GM12878 (cell line): ENCODE results near the gene LDLRAD4. TPM values are rescaled to one million over a fixed set of nuclear protein-coding genes. Genes with fewer than 3 reads are reported as not detected.

Experiments used
- ATAC-seq: fragments of 200-7000 bp; cut with Tn5 transposase; 3 replicates; pipeline ENCODE4 v1.9.1; 2020; ENCODE audit warnings: mild to moderate bottlenecking, moderate library complexity
- BruUV-seq: library from RNA; stranded (reverse); fragments of 400-500 nt; replicated peaks from 2 replicates; lab custom pipeline; 2021; lab: Mats Ljungman, UMichigan
- CTCF ChIA-PET: fragments of 300-600 bp; sonication (Branson Sonifier 250); formaldehyde crosslinking; extraction: SDS; loops from one replicate; lab custom pipeline; 2021; ENCODE audit warnings: inconsistent platforms; lab: Yijun Ruan, JAX
- POLR2A ChIA-PET: fragments of 350-600 bp; formaldehyde crosslinking; extraction: SDS; loops from one replicate; lab custom pipeline; 2021; ENCODE audit warnings: inconsistent platforms; lab: Charles Lee
- RAD21 ChIA-PET: fragments of 300-600 bp; sonication (Branson Sonifier 250); formaldehyde crosslinking; loops from one replicate; lab custom pipeline; 2023; ENCODE audit warnings: antibody characterized with exemption; ENCODE audit not compliant: unreplicated experiment; lab: Charles Lee
- SMC1A ChIA-PET: fragments of 300-600 bp; sonication (Branson Sonifier 250); formaldehyde crosslinking; loops from one replicate; lab custom pipeline; 2023; ENCODE audit not compliant: unreplicated experiment, uncharacterized antibody; lab: Charles Lee
- DNase-seq: peaks from one replicate; pipeline ENCODE4 v3.0.0-alpha.2; 2011; ENCODE audit warnings: low read depth, low spot score
- FAIRE-seq: peaks from 3 replicates; lab custom pipeline; 2011; peaks lifted over from hg19 to GRCh38; lab: Jason Lieb, UNC
- H2AFZ ChIP-seq: 2 replicates; pipeline ENCODE4 v1.6.0; 2011; ENCODE audit warnings: low read depth, low read length, control low read depth; ENCODE audit not compliant: control insufficient read depth
- H3K27ac ChIP-seq: 2 replicates; pipeline ENCODE4 v1.5.1; 2011; ENCODE audit warnings: control low read depth; ENCODE audit not compliant: control insufficient read depth, insufficient read depth
- H3K27me3 ChIP-seq, 2 experiments: replicated peaks in 1 of 2; 2 replicates each; pipeline versions ENCODE4 v1.6.0 to v1.6.1; 2011; ENCODE audit warnings: low read length in 1 of 2; ENCODE audit not compliant: control insufficient read depth in 2 of 2, insufficient read depth in 2 of 2
- H3K36me3 ChIP-seq, 2 experiments: 2 replicates each; pipeline ENCODE4 v1.5.1; 2011; ENCODE audit warnings: low read length in 1 of 2; ENCODE audit not compliant: control insufficient read depth in 2 of 2, insufficient read depth in 2 of 2
- H3K4me1 ChIP-seq: 2 replicates; pipeline ENCODE4 v1.6.1; 2011; ENCODE audit warnings: mild to moderate bottlenecking, low read length, moderate library complexity, mixed read lengths; ENCODE audit not compliant: control insufficient read depth, insufficient read depth
- H3K4me2 ChIP-seq: 2 replicates; pipeline ENCODE4 v1.6.0; 2011; ENCODE audit warnings: control low read depth; ENCODE audit not compliant: control insufficient read depth, insufficient read depth
- H3K4me3 ChIP-seq: fragments of 200-600 bp; sonication (generic); 2 replicates; pipeline ENCODE4 v1.5.1; 2016
- H3K79me2 ChIP-seq: 2 replicates; pipeline ENCODE4 v1.6.0; 2011; ENCODE audit warnings: low read length; ENCODE audit not compliant: control insufficient read depth, insufficient read depth
- H3K9ac ChIP-seq: 2 replicates; pipeline ENCODE4 v1.8.0; 2011; ENCODE audit warnings: low read length, control low read depth, mixed read lengths; ENCODE audit not compliant: control insufficient read depth, insufficient read depth
- H3K9me3 ChIP-seq: replicated peaks from 3 replicates; pipeline ENCODE4 v1.5.1; 2011; ENCODE audit warnings: mild to moderate bottlenecking, low read length; ENCODE audit not compliant: control insufficient read depth, insufficient read depth
- H4K20me1 ChIP-seq: 2 replicates; pipeline ENCODE4 v1.6.0; 2011; ENCODE audit not compliant: control insufficient read depth, insufficient read depth
- EP300 ChIP-seq, 2 experiments: fragments of 150-350 bp in 1 of 2; IDR thresholded peaks; 2 replicates each; pipeline ENCODE4 v1.6.1; 2011 to 2012; ENCODE audit warnings: low read depth in 2 of 2, low read length in 2 of 2, borderline replicate concordance in 1 of 2, improper control_type of control experiment in 1 of 2, inconsistent platforms in 1 of 2; ENCODE audit not compliant: control insufficient read depth in 1 of 2
- HDAC2 ChIP-seq: fragments of 200-600 bp; sonication (generic); IDR thresholded peaks from 2 replicates; pipeline ENCODE4 v1.6.1; 2017
- MTA2 ChIP-seq: fragments of 450-650 bp; IDR thresholded peaks from 2 replicates; pipeline ENCODE4 v1.6.1; 2016; ENCODE audit warnings: low read depth, mild to moderate bottlenecking, moderate library complexity
- MYB ChIP-seq: fragments of 150-350 bp; IDR thresholded peaks from 2 replicates; pipeline ENCODE4 v1.6.1; 2014; ENCODE audit warnings: mild to moderate bottlenecking, low read depth, low read length, borderline replicate concordance
- NFYB ChIP-seq: IDR thresholded peaks from 2 replicates; pipeline ENCODE4 v1.6.1; 2011; ENCODE audit warnings: low read depth, mild to moderate bottlenecking, low read length, improper control_type of control experiment, moderate library complexity; ENCODE audit not compliant: insufficient read depth
- NR2C1 ChIP-seq: fragments of 450-650 bp; IDR thresholded peaks from 2 replicates; pipeline ENCODE4 v1.6.1; 2017; ENCODE audit warnings: antibody characterized with exemption, mild to moderate bottlenecking, moderate library complexity
- PML ChIP-seq: IDR thresholded peaks from 2 replicates; pipeline ENCODE4 v1.6.1; 2012; ENCODE audit warnings: low read length, inconsistent platforms
- POU2F2 ChIP-seq: IDR thresholded peaks from 3 replicates; pipeline ENCODE4 v1.6.1; 2011; ENCODE audit warnings: low read depth, mild to moderate bottlenecking, low read length, borderline replicate concordance
- RAD21 ChIP-seq: IDR thresholded peaks from 2 replicates; pipeline ENCODE4 v1.6.1; 2011; ENCODE audit warnings: mild to moderate bottlenecking, low read depth, low read length, moderate library complexity; ENCODE audit not compliant: insufficient read depth
- SIX5 ChIP-seq: IDR thresholded peaks from 2 replicates; pipeline ENCODE4 v1.6.1; 2011; ENCODE audit warnings: mild to moderate bottlenecking, low read depth, low read length, moderate library complexity; ENCODE audit not compliant: severe bottlenecking
- SREBF1 ChIP-seq: IDR thresholded peaks from 2 replicates; pipeline ENCODE4 v1.6.1; 2012; ENCODE audit warnings: mild to moderate bottlenecking, low read length
- SUZ12 ChIP-seq: fragments of 200-600 bp; sonication (generic); IDR thresholded peaks from one replicate; pipeline ENCODE4 v1.6.1; 2018; ENCODE audit warnings: antibody characterized with exemption, mild to moderate bottlenecking; ENCODE audit not compliant: unreplicated experiment
- TCF12 ChIP-seq: IDR thresholded peaks from 2 replicates; pipeline ENCODE4 v1.6.1; 2011; ENCODE audit warnings: low read depth, mild to moderate bottlenecking, low read length
- TCF7 ChIP-seq: IDR thresholded peaks from 2 replicates; pipeline ENCODE4 v1.6.1; 2014; ENCODE audit warnings: antibody characterized with exemption, borderline replicate concordance
- ZZZ3 ChIP-seq: IDR thresholded peaks from 2 replicates; pipeline ENCODE4 v1.6.1; 2011; ENCODE audit warnings: low read depth; ENCODE audit not compliant: control insufficient read depth, insufficient read length
- WGBS: methylation state at CpG from one replicate; pipeline ENCODE4 v1.1.6; 2016; ENCODE audit warnings: low lambda C conversion rate; ENCODE audit not compliant: insufficient replicate concordance, insufficient coverage; ENCODE audit errors: missing lambda C conversion rate; 5-methylcytosine and 5-hydroxymethylcytosine counted together
- in situ Hi-C: fragments of 300-500 bp; cut with MboI; formaldehyde crosslinking; loops from 9 replicates; pipeline ENCODE4 v1.14.3; 2018; ENCODE audit warnings: mixed read lengths
- intact Hi-C: fragments of 100-400 bp; cut with micrococcal nuclease; formaldehyde crosslinking; loops from one replicate; pipeline ENCODE4 v1.14.2; 2022; ENCODE audit not compliant: unreplicated experiment
- polyA plus RNA-seq, 11 experiments: library from polyadenylated mRNA; depleted of rRNA in 4 of 11; unstranded in 6 of 11; stranded (reverse) in 5 of 11; fragments of >200 nt; fragmentation: Nextera tagmentation in 4 of 11; fragmentation: Illumina TruSeq in 1 of 11; extraction: Ambion mirVana in 4 of 11; extraction: Trizol in 1 of 11; gene quantifications; 1 replicate in 1 of 11; 2 replicates in 10 of 11; pipeline versions ENCODE4 v1.2.1 to v1.2.3, GENCODE V29; 2011 to 2016; ENCODE audit warnings: inconsistent platforms in 2 of 11, missing spikeins in 2 of 11, low read depth in 1 of 11
- total RNA-seq, 4 experiments: library from RNA; depleted of rRNA in 3 of 4; stranded (reverse); fragments of >200 nt in 3 of 4; fragmentation: Illumina TruSeq in 1 of 4; extraction: Trizol in 1 of 4; gene quantifications; 2 replicates each; pipeline versions ENCODE4 v1.2.1 to v1.2.3, GENCODE V29; 2013 to 2021
- TF ChIP-seq, protein P1 (sequence below): fragments of 450-650 bp; formaldehyde crosslinking; IDR thresholded peaks from 2 replicates; pipeline ENCODE4 v1.4.0; 2020; ENCODE audit warnings: mild to moderate bottlenecking, moderate library complexity
- TF ChIP-seq, protein P2 (sequence below): IDR thresholded peaks from 2 replicates; pipeline ENCODE4 v1.6.1; 2011; ENCODE audit warnings: borderline replicate concordance, low read depth, mild to moderate bottlenecking, moderate library complexity, low read length; ENCODE audit not compliant: insufficient read depth, poor library complexity, severe bottlenecking
- TF ChIP-seq, protein P3 (sequence below): IDR thresholded peaks from 2 replicates; pipeline ENCODE4 v1.6.1; 2012; ENCODE audit warnings: low read depth, low read length, improper control_type of control experiment

The LDLRAD4 gene
- total and polyA plus RNA-seq, 10 of the 15 experiments (the other 5 are each of a cell fraction or from before 2014, with no cell fraction given), result 2.7 to 16.8 (median 11.2) TPM

DNA sequence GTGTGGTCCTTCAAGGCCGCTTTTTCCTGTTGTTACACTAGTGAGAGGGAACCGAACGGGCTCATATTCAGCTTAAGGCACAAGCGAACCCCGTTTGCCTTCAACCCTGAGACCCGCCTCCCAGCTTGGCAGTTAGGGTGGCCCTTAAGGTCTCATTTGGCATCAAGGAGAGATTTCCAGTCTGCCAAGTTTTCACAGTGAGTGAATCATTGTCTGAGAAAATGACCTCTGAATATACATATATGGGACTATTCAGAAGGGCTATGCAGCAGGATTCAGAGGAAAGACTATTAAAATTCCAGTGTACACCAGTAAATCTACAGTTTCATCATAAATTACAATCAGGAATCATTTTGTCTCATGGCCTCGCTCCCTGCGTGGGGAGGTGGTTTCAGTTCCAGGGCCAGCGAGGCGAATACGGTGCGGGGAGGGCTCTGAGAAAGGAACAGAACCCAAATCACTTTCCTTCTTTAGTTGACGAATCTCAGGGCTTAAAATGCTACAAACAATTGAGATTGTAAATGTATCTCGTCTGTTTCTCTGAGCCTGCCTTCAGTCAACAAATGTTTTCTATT is 276.4 kb downstream of the LDLRAD4 start (continued):
- TF ChIP-seq, protein P1, sequence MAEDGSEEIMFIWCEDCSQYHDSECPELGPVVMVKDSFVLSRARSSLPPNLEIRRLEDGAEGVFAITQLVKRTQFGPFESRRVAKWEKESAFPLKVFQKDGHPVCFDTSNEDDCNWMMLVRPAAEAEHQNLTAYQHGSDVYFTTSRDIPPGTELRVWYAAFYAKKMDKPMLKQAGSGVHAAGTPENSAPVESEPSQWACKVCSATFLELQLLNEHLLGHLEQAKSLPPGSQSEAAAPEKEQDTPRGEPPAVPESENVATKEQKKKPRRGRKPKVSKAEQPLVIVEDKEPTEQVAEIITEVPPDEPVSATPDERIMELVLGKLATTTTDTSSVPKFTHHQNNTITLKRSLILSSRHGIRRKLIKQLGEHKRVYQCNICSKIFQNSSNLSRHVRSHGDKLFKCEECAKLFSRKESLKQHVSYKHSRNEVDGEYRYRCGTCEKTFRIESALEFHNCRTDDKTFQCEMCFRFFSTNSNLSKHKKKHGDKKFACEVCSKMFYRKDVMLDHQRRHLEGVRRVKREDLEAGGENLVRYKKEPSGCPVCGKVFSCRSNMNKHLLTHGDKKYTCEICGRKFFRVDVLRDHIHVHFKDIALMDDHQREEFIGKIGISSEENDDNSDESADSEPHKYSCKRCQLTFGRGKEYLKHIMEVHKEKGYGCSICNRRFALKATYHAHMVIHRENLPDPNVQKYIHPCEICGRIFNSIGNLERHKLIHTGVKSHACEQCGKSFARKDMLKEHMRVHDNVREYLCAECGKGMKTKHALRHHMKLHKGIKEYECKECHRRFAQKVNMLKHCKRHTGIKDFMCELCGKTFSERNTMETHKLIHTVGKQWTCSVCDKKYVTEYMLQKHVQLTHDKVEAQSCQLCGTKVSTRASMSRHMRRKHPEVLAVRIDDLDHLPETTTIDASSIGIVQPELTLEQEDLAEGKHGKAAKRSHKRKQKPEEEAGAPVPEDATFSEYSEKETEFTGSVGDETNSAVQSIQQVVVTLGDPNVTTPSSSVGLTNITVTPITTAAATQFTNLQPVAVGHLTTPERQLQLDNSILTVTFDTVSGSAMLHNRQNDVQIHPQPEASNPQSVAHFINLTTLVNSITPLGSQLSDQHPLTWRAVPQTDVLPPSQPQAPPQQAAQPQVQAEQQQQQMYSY (CRISPR knock-in tag), result no peak
- TF ChIP-seq, protein P2, sequence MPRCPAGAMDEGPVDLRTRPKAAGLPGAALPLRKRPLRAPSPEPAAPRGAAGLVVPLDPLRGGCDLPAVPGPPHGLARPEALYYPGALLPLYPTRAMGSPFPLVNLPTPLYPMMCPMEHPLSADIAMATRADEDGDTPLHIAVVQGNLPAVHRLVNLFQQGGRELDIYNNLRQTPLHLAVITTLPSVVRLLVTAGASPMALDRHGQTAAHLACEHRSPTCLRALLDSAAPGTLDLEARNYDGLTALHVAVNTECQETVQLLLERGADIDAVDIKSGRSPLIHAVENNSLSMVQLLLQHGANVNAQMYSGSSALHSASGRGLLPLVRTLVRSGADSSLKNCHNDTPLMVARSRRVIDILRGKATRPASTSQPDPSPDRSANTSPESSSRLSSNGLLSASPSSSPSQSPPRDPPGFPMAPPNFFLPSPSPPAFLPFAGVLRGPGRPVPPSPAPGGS, result no peak
- TF ChIP-seq, protein P3, sequence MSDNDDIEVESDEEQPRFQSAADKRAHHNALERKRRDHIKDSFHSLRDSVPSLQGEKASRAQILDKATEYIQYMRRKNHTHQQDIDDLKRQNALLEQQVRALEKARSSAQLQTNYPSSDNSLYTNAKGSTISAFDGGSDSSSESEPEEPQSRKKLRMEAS, result no peak
- no peak for TF ChIP-seq HDAC2

DNA sequence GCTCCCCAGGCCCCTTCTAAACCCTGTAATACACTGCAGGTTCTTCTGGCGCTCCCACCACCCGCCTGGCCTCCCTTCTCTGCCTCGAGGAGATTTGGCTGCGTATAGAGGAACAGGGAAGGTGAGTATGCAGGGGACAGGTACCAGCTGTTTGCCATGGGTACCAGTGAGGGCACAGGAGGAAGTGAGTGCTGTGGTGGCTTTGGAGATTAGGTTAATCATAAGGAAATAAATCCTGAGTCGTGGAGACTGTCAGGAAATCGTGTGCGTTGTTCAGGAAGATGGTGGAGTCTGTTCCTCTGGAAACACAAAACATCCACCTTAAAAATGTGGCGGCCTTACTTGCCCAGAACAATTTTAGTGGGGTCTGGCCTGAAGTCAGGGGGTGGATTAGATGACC is 277.4 kb downstream of the LDLRAD4 start:
- Histone ChIP-seq H2AFZ (no peak overlapping the region), H3K4me3 (no peak overlapping the region), H3K9ac (no peak overlapping the region), H3K9me3 (no peaks in the 10 kb centered on the region; the same call in 2 of the 3 replicates), H3K27ac (no peak overlapping the region), H3K36me3 (no peaks in the 10 kb centered on the region), H4K20me1 (no peaks in the 10 kb centered on the region), H3K4me1 (no peaks in the 10 kb centered on the region; the same call in 1 of the 2 replicates), H3K79me2 (no peaks in the 10 kb centered on the region), H3K27me3 (peaks cover 0 to 2% of the 10 kb centered on the region in 2 experiments; a peak in 2 of 4 replicates), H3K4me2 (no peak overlapping the region)
- ATAC-seq, result no peak
- no TSS peak for BruUV-seq
- ChIA-PET CTCF (no interaction called here), SMC1A (no interaction called here), POLR2A (no interaction called here), RAD21 (no interaction called here)
- FAIRE-seq, result no peak
- 70% methylated on average over 8 of the region's 8 CpGs for WGBS
- in situ Hi-C loops (no loop called here), intact Hi-C loops (no loop called here)
- DNase-seq, result no peak
- TF ChIP-seq SIX5 (no peak), SREBF1 (no peak), ZZZ3 (no peak), RAD21 (no peak), NR2C1 (no peak), PML (no peak), EP300 (IDR thresholded peaks at IDR 0.05; ENCODE audit: borderline replicate concordance in 1 of 2, control insufficient read depth in 1 of 2, low read depth in 2 of 2, low read length in 2 of 2) (no peak), TCF7 (no peak), SUZ12 (no peak), MTA2 (no peak), MYB (no peak), TCF12 (no peak), POU2F2 (no peak), NFYB (no peak)
